Activated CD4-positive, alpha-beta T cell treated with anti-CD3 and anti-CD28 coated beads, Interleukin-2, amount 10 ng/mL, durations not matched to agents 24 days and 14 days (primary cell): ENCODE measurements around the gene ZSWIM5. TPM values are rescaled to one million over a fixed set of nuclear protein-coding genes. Genes with fewer than 3 reads are reported as not detected.
A peak's percentile ranks its signal among the peaks of the same experiment; 100 is the strongest.
"Not testable (repeated sequence)": the region's sequence is repeated elsewhere in the genome, so short reads cannot be mapped to it uniquely, and the experiment has no call there.

Source experiments
- DNase-seq: peaks from one replicate; pipeline ENCODE4 v3.0.0; 2022
- H3K27ac Mint-ChIP-seq: one replicate; pipeline ENCODE4 v1.8.0; 2022; ENCODE audit warnings: mild to moderate bottlenecking, mixed read lengths
- H3K27me3 Mint-ChIP-seq: one replicate; pipeline ENCODE4 v1.8.0; 2022; ENCODE audit warnings: mixed read lengths
- H3K36me3 Mint-ChIP-seq: one replicate; pipeline ENCODE4 v1.8.0; 2022; ENCODE audit warnings: low read depth, mild to moderate bottlenecking, mixed read lengths
- H3K4me1 Mint-ChIP-seq: one replicate; pipeline ENCODE4 v1.8.0; 2021; ENCODE audit warnings: mixed read lengths
- H3K4me3 Mint-ChIP-seq: one replicate; pipeline ENCODE4 v1.8.0; 2022; ENCODE audit warnings: mild to moderate bottlenecking, moderate library complexity, mixed read lengths
- H3K9me3 Mint-ChIP-seq: one replicate; pipeline ENCODE4 v1.8.0; 2021; ENCODE audit warnings: mixed read lengths
- intact Hi-C: fragments of 100-400 bp; cut with micrococcal nuclease; formaldehyde crosslinking; loops from one replicate; pipeline ENCODE4 v1.15.1; 2023
- total RNA-seq: library from RNA; stranded (reverse); gene quantifications from 2 replicates; pipeline ENCODE4 v1.2.3, GENCODE V29; 2022

ZSWIM5 gene
- total RNA-seq, 1 donor from 2014 or later, result 0.14 TPM

GRCh38 chr1:45001576-45001975 is 204.8 kb downstream of the ZSWIM5 start:
- H3K27ac Mint-ChIP-seq, result not testable (repeated sequence)

GRCh38 chr1:45001011-45001481 is 205.4 kb downstream of the ZSWIM5 start:
- no peaks in the 10 kb centered on the region for H3K9me3 Mint-ChIP-seq
- no peaks in the 10 kb centered on the region for H3K27me3 Mint-ChIP-seq
- H3K36me3 Mint-ChIP-seq, result peaks cover 28% of the 10 kb centered on the region
- DNase-seq, result no peak
- peaks cover 7% of the 10 kb centered on the region for H3K4me1 Mint-ChIP-seq
- no peak overlapping the region for H3K4me3 Mint-ChIP-seq
- intact Hi-C loops, result no loop called here
- peak overlapping the region; percentile 26 for H3K27ac Mint-ChIP-seq

More at GRCh38 chr1:45001576-45001975, 204.8 kb downstream of the ZSWIM5 start:
- H3K27me3 Mint-ChIP-seq, H3K4me3 Mint-ChIP-seq, H3K4me1 Mint-ChIP-seq, intact Hi-C loops, H3K9me3 Mint-ChIP-seq, DNase-seq: not testable (repeated sequence)
- peaks cover 28% of the 10 kb centered on the region for H3K36me3 Mint-ChIP-seq

- H3K27ac Mint-ChIP-seq, result no peak overlapping the region
- no peaks in the 10 kb centered on the region for H3K9me3 Mint-ChIP-seq
- no peak overlapping the region for H3K4me3 Mint-ChIP-seq
- peaks cover 2% of the 10 kb centered on the region for H3K27me3 Mint-ChIP-seq
- intact Hi-C loops, result no loop called here
- peaks cover 7% of the 10 kb centered on the region for H3K4me1 Mint-ChIP-seq
- DNase-seq, result no peak
- peaks cover 17% of the 10 kb centered on the region for H3K36me3 Mint-ChIP-seq
Observed at GRCh38 chr1:44999232-44999631, 207.2 kb downstream of the ZSWIM5 start.

- Mint-ChIP-seq H3K4me3 (no peak overlapping the region), H3K27ac (no peak overlapping the region), H3K9me3 (no peaks in the 10 kb centered on the region), H3K36me3 (no peaks in the 10 kb centered on the region), H3K4me1 (peaks cover 2% of the 10 kb centered on the region), H3K27me3 (peaks cover 6% of the 10 kb centered on the region)
- intact Hi-C loops, result no loop called here
- no peak for DNase-seq
Observed at GRCh38 chr1:44995467-44996238, 210.8 kb downstream of the ZSWIM5 start.

GRCh38 chr1:44994309-44994898 is 212.0 kb downstream of the ZSWIM5 start:
- DNase-seq, result no peak
- no peaks in the 10 kb centered on the region for H3K4me1 Mint-ChIP-seq
- no peaks in the 10 kb centered on the region for H3K9me3 Mint-ChIP-seq
- no peak overlapping the region for H3K4me3 Mint-ChIP-seq
- peaks cover 6% of the 10 kb centered on the region for H3K27me3 Mint-ChIP-seq
- H3K27ac Mint-ChIP-seq, result no peak overlapping the region
- intact Hi-C loops, result no loop called here
- H3K36me3 Mint-ChIP-seq, result no peaks in the 10 kb centered on the region

GRCh38 chr1:44988531-44989156 is 217.8 kb downstream of the ZSWIM5 start:
- Mint-ChIP-seq H3K9me3 (no peaks in the 10 kb centered on the region), H3K27ac (no peak overlapping the region), H3K27me3 (peaks cover 2% of the 10 kb centered on the region), H3K36me3 (peaks cover 7% of the 10 kb centered on the region), H3K4me1 (peaks cover 14% of the 10 kb centered on the region), H3K4me3 (peak overlapping the region; percentile 29)
- intact Hi-C loops, result no loop called here
- no peak for DNase-seq

- DNase-seq, result no peak
- Mint-ChIP-seq H3K4me3 (peak overlapping the region; percentile 96), H3K36me3 (peaks cover 12% of the 10 kb centered on the region), H3K27ac (peak overlapping the region; percentile 89), H3K27me3 (no peaks in the 10 kb centered on the region), H3K4me1 (peaks cover 17% of the 10 kb centered on the region), H3K9me3 (no peaks in the 10 kb centered on the region)
- intact Hi-C loops, result loop anchor here (1.0 kb wide), 3 partner anchors 26 to 354 kb away; partner anchors contain the start of genes MUTYH, TOE1 and UROD
Observed at GRCh38 chr1:44985747-44986359, 220.6 kb downstream of the ZSWIM5 start.

- H3K4me3 Mint-ChIP-seq, H3K27ac Mint-ChIP-seq, H3K4me1 Mint-ChIP-seq, intact Hi-C loops, H3K9me3 Mint-ChIP-seq, DNase-seq, H3K27me3 Mint-ChIP-seq: not testable (repeated sequence)
- H3K36me3 Mint-ChIP-seq, result peaks cover 56% of the 10 kb centered on the region
Observed at GRCh38 chr1:44977372-44977771, 229.0 kb downstream of the ZSWIM5 start.

- Mint-ChIP-seq H3K27me3 (no peaks in the 10 kb centered on the region), H3K36me3 (peaks cover 60% of the 10 kb centered on the region), H3K27ac (no peak overlapping the region), H3K9me3 (peaks cover 6% of the 10 kb centered on the region), H3K4me1 (peaks cover 5% of the 10 kb centered on the region), H3K4me3 (no peak overlapping the region)
- no peak for DNase-seq
- intact Hi-C loops, result no loop called here
Observed at GRCh38 chr1:44976252-44976651, 230.2 kb downstream of the ZSWIM5 start.

- Mint-ChIP-seq H3K4me1 (peaks cover 5% of the 10 kb centered on the region), H3K36me3 (peaks cover 56% of the 10 kb centered on the region), H3K4me3 (no peak overlapping the region), H3K27ac (no peak overlapping the region), H3K9me3 (peaks cover 6% of the 10 kb centered on the region), H3K27me3 (no peaks in the 10 kb centered on the region)
- DNase-seq, result no peak
- intact Hi-C loops, result no loop called here
Observed at GRCh38 chr1:44973645-44974044, 232.8 kb downstream of the ZSWIM5 start.

- DNase-seq, result no peak
- peaks cover 5% of the 10 kb centered on the region for H3K4me1 Mint-ChIP-seq
- no peaks in the 10 kb centered on the region for H3K27me3 Mint-ChIP-seq
- H3K36me3 Mint-ChIP-seq, result peaks cover 29% of the 10 kb centered on the region
- no peaks in the 10 kb centered on the region for H3K9me3 Mint-ChIP-seq
- intact Hi-C loops, result no loop called here
- no peak overlapping the region for H3K27ac Mint-ChIP-seq
- no peak overlapping the region for H3K4me3 Mint-ChIP-seq
Observed at GRCh38 chr1:44970317-44970716, 236.1 kb downstream of the ZSWIM5 start.
